Neural progenitor cell (in vitro differentiated cells): ENCODE results near the gene ZBED4. TPM values are rescaled to one million over a fixed set of nuclear protein-coding genes. Genes with fewer than 3 reads are reported as not detected.

ENCODE experiments used
- DNase-seq: peaks from one replicate; pipeline ENCODE4 v3.0.0-alpha.2; 2016; ENCODE audit warnings: low spot score
- H2AFZ ChIP-seq: fragments of 200-600 bp; sonication (generic); replicated peaks from 2 replicates; pipeline ENCODE4 v1.6.1; 2016; ENCODE audit warnings: antibody characterized with exemption
- H3F3A ChIP-seq: fragments of 200-600 bp; sonication (generic); 2 replicates; pipeline ENCODE4 v1.6.1; 2016; ENCODE audit warnings: antibody characterized with exemption, low read depth
- H3K27ac ChIP-seq: fragments of 200-600 bp; sonication (generic); 2 replicates; pipeline ENCODE4 v1.5.1; 2016; ENCODE audit warnings: mild to moderate bottlenecking
- H3K27me3 ChIP-seq: fragments of 200-600 bp; sonication (generic); 2 replicates; pipeline ENCODE4 v1.6.1; 2016; ENCODE audit warnings: mild to moderate bottlenecking, moderate library complexity
- H3K36me3 ChIP-seq: fragments of 200-600 bp; sonication (generic); 2 replicates; pipeline ENCODE4 v1.5.1; 2016
- H3K4me1 ChIP-seq: fragments of 200-600 bp; sonication (generic); 2 replicates; pipeline ENCODE4 v1.6.1; 2016; ENCODE audit warnings: mixed run types
- H3K4me2 ChIP-seq: fragments of 200-600 bp; sonication (generic); 2 replicates; pipeline ENCODE4 v1.6.1; 2016
- H3K4me3 ChIP-seq: fragments of 200-600 bp; sonication (generic); 2 replicates; pipeline ENCODE4 v1.5.1; 2016
- H3K79me2 ChIP-seq: fragments of 200-600 bp; sonication (generic); 2 replicates; pipeline ENCODE4 v1.6.1; 2016; ENCODE audit warnings: low read depth
- H3K9ac ChIP-seq: fragments of 200-600 bp; sonication (generic); 2 replicates; pipeline ENCODE4 v1.6.1; 2016
- H3K9me3 ChIP-seq: fragments of 200-600 bp; sonication (generic); 2 replicates; pipeline ENCODE4 v1.5.1; 2016; ENCODE audit warnings: low read depth
- H4K20me1 ChIP-seq: fragments of 200-600 bp; sonication (generic); 2 replicates; pipeline ENCODE4 v1.6.1; 2016; ENCODE audit warnings: low read depth
- H3K27ac Mint-ChIP-seq: 3 replicates; pipeline ENCODE4 v1.8.0; 2021; ENCODE audit warnings: mixed read lengths
- H3K27me3 Mint-ChIP-seq: 2 replicates; pipeline ENCODE4 v1.8.0; 2022; ENCODE audit warnings: low read depth, mild to moderate bottlenecking, inconsistent platforms, moderate library complexity, mixed read lengths; ENCODE audit not compliant: insufficient read depth
- H3K36me3 Mint-ChIP-seq: 3 replicates; pipeline ENCODE4 v1.8.0; 2021; ENCODE audit warnings: mixed read lengths
- H3K4me1 Mint-ChIP-seq: 3 replicates; pipeline ENCODE4 v1.8.0; 2021; ENCODE audit warnings: mixed read lengths
- H3K4me3 Mint-ChIP-seq: 3 replicates; pipeline ENCODE4 v1.8.0; 2021; ENCODE audit warnings: mild to moderate bottlenecking, moderate library complexity, mixed read lengths
- H3K9me3 Mint-ChIP-seq: 3 replicates; pipeline ENCODE4 v1.8.0; 2020; ENCODE audit warnings: mixed read lengths
- CTCF ChIP-seq: fragments of 200-600 bp; sonication (generic); IDR thresholded peaks from 2 replicates; pipeline ENCODE4 v1.5.1; 2017; ENCODE audit warnings: antibody characterized with exemption, mild to moderate bottlenecking
- EZH2 ChIP-seq: fragments of 200-600 bp; sonication (generic); IDR thresholded peaks from 2 replicates; pipeline ENCODE4 v1.6.1; 2017; ENCODE audit warnings: antibody characterized with exemption, mild to moderate bottlenecking, moderate library complexity
- EZH2phosphoT487 ChIP-seq: fragments of 200-600 bp; sonication (generic); IDR thresholded peaks from 2 replicates; pipeline ENCODE4 v1.6.1; 2017; ENCODE audit warnings: antibody characterized with exemption
- total RNA-seq: library from RNA; depleted of rRNA; stranded (reverse); fragments of >200 nt; gene quantifications from 2 replicates; pipeline ENCODE4 v1.2.3, GENCODE V29; 2015; ENCODE audit warnings: low replicate concordance

The ZBED4 gene
- total RNA-seq, 1 donor from 2014 or later = 23.1 TPM

- Mint-ChIP-seq H3K36me3 (peaks cover 83% of the 10 kb centered on the region), H3K4me1 (peaks cover 3% of the 10 kb centered on the region), H3K27me3 (peaks cover 13% of the 10 kb centered on the region), H3K4me3 (no peak overlapping the region), H3K27ac (no peak overlapping the region), H3K9me3 (peaks cover 80% of the 10 kb centered on the region)
- no peak overlapping the region for H3K4me3 ChIP-seq
- no peaks in the 10 kb centered on the region for H3F3A ChIP-seq
- no peaks in the 10 kb centered on the region for H3K9me3 ChIP-seq
- no peaks in the 10 kb centered on the region for H3K36me3 ChIP-seq
- no peak for DNase-seq
- no peaks in the 10 kb centered on the region for H3K4me1 ChIP-seq
- H3K4me2 ChIP-seq = no peak overlapping the region
- H3K27me3 ChIP-seq = no peaks in the 10 kb centered on the region
- H4K20me1 ChIP-seq = peaks cover 8% of the 10 kb centered on the region
- no peak for TF ChIP-seq EZH2
- TF ChIP-seq EZH2phosphoT487 = no peak
- TF ChIP-seq CTCF = no peak
- H2AFZ ChIP-seq = no peak overlapping the region
- no peak overlapping the region for H3K27ac ChIP-seq
- H3K9ac ChIP-seq = no peak overlapping the region
- peaks cover 86% of the 10 kb centered on the region for H3K79me2 ChIP-seq
Observed at GRCh38 chr22:49882519-49883293, 29.1 kb downstream of the ZBED4 start.

- H3K4me1 ChIP-seq = no peaks in the 10 kb centered on the region
- no peaks in the 10 kb centered on the region for H3K9me3 ChIP-seq
- H3K36me3 ChIP-seq = peaks cover 4% of the 10 kb centered on the region
- H3F3A ChIP-seq = no peaks in the 10 kb centered on the region
- Mint-ChIP-seq H3K4me1 (peaks cover 3% of the 10 kb centered on the region), H3K9me3 (peaks cover 82% of the 10 kb centered on the region), H3K27me3 (peaks cover 13% of the 10 kb centered on the region), H3K27ac (no peak overlapping the region), H3K4me3 (no peak overlapping the region), H3K36me3 (peaks cover 84% of the 10 kb centered on the region)
- H3K9ac ChIP-seq = no peak overlapping the region
- no peak overlapping the region for H2AFZ ChIP-seq
- H4K20me1 ChIP-seq = peaks cover 8% of the 10 kb centered on the region
- TF ChIP-seq EZH2phosphoT487 (no peak), EZH2 (no peak), CTCF (no peak)
- H3K27me3 ChIP-seq = no peaks in the 10 kb centered on the region
- H3K27ac ChIP-seq = no peak overlapping the region
- H3K4me3 ChIP-seq = no peak overlapping the region
- no peak overlapping the region for H3K4me2 ChIP-seq
- peaks cover 86% of the 10 kb centered on the region for H3K79me2 ChIP-seq
- no peak for DNase-seq
Observed at GRCh38 chr22:49883294-49883640, 29.6 kb downstream of the ZBED4 start.

GRCh38 chr22:49884075-49884474 is 30.4 kb downstream of the ZBED4 start:
- Histone ChIP-seq H3K4me2 (no peak overlapping the region), H3K27me3 (no peaks in the 10 kb centered on the region), H3K9me3 (no peaks in the 10 kb centered on the region), H3F3A (no peaks in the 10 kb centered on the region), H3K36me3 (peaks cover 7% of the 10 kb centered on the region), H4K20me1 (peaks cover 8% of the 10 kb centered on the region), H3K27ac (no peak overlapping the region), H3K4me3 (no peak overlapping the region), H3K4me1 (no peaks in the 10 kb centered on the region), H3K79me2 (peaks cover 86% of the 10 kb centered on the region), H2AFZ (no peak overlapping the region), H3K9ac (no peak overlapping the region)
- Mint-ChIP-seq H3K36me3 (peaks cover 88% of the 10 kb centered on the region), H3K4me3 (no peak overlapping the region), H3K4me1 (peaks cover 3% of the 10 kb centered on the region), H3K27ac (no peak overlapping the region), H3K9me3 (peaks cover 85% of the 10 kb centered on the region), H3K27me3 (peaks cover 13% of the 10 kb centered on the region)
- DNase-seq = no peak
- no peak for TF ChIP-seq EZH2phosphoT487
